ENCODE results near the gene JAML. TPM values are rescaled to one million over a fixed set of nuclear protein-coding genes. Genes with fewer than 3 reads are reported as not detected.

JAML gene
- total RNA-seq, 4 donors from 2014 or later: 2.2 to 3.1 (median 2.6) TPM

DNA sequence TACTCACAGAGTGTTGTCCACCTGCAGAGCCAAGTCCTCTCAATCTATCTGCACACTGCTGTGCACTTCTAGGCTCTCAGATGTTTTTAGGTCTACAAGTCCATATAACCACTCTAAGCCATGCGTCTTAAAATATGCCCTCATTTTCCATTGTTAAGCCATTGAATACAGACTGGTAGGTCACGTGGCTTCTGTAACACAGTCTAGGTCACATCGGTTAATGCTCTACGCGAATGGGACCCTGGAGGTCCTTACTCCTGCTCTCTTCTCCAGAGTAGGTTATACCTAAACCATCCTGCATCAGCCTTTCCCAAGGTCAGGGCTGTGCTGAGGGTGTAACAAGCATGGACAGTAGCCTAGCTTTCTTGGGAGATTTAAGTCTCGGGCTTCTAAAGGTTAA is 819 bp downstream of the JAML start:
- no peak for TF ChIP-seq POLR2A (IDR thresholded peaks at IDR 0.05)
- TF ChIP-seq, protein P1, sequence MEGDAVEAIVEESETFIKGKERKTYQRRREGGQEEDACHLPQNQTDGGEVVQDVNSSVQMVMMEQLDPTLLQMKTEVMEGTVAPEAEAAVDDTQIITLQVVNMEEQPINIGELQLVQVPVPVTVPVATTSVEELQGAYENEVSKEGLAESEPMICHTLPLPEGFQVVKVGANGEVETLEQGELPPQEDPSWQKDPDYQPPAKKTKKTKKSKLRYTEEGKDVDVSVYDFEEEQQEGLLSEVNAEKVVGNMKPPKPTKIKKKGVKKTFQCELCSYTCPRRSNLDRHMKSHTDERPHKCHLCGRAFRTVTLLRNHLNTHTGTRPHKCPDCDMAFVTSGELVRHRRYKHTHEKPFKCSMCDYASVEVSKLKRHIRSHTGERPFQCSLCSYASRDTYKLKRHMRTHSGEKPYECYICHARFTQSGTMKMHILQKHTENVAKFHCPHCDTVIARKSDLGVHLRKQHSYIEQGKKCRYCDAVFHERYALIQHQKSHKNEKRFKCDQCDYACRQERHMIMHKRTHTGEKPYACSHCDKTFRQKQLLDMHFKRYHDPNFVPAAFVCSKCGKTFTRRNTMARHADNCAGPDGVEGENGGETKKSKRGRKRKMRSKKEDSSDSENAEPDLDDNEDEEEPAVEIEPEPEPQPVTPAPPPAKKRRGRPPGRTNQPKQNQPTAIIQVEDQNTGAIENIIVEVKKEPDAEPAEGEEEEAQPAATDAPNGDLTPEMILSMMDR (IDR thresholded peaks at IDR 0.05): no peak
- no peaks in the 10 kb centered on the region for H3K4me1 ChIP-seq
- no peak for DNase-seq
- 82 to 97% methylated on average over 6 of the region's 6 CpGs for WGBS, 2 donors
- H3K36me3 ChIP-seq: peaks cover 3 to 9% of the 10 kb centered on the region in 2 donors
- H3K9me3 ChIP-seq: no peaks in the 10 kb centered on the region
- no peaks in the 10 kb centered on the region for H3K27me3 ChIP-seq
- H3K4me3 ChIP-seq (replicated peaks in 1 of 3): no peak overlapping the region
- intact Hi-C loops (cut with DNase I): no loop called here
- no peak overlapping the region for H3K27ac ChIP-seq

DNA sequence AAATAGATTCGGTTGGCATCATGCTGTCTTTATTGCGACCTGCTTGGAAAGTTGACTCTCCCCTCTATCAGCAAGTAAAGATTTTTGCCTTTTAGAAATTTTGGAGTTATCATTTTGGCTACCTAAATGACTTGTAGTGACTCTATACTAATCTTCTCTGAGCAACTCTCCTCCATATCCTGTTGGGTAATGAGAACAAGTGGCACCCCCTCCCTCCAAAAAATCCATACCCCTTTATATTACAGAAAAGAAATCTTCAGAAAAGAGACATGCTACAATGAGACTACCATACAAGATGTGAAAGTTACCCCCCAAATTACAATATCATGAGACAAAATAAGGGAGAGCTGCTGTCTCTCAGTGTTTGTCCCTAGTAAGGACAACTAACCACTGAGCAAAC is 1.2 kb downstream of the JAML start:
- Histone ChIP-seq H3K27ac (no peak overlapping the region), H3K9me3 (no peaks in the 10 kb centered on the region), H3K36me3 (peaks cover 3 to 9% of the 10 kb centered on the region in 2 donors), H3K27me3 (no peaks in the 10 kb centered on the region), H3K4me3 (replicated peaks in 1 of 3) (no peak overlapping the region), H3K4me1 (no peaks in the 10 kb centered on the region)
- no peak for DNase-seq
- WGBS, 2 donors: 86 to 91% methylated on average over 2 of the region's 2 CpGs
- TF ChIP-seq POLR2A (IDR thresholded peaks at IDR 0.05): no peak
- TF ChIP-seq, protein P1 (IDR thresholded peaks at IDR 0.05): no peak
- intact Hi-C loops (cut with DNase I): no loop called here

DNA sequence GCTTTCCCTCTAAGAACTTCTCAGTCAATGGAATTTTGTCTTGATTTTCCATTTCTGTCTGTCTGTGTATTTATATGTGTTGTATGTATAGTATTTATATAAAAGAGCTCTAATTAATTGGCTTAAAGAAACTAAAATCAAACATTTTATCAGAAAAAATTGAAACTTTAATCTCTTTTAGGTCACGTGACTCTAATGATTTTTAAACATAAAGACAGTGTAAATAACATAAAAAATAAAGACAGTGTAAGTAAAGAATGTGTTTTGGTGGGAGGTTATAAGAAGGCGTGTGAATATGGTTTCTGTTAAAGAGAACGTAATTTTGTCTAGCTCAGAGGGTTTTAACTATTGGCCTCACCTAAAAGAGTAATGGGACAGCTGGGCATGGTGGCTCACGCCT is 2.4 kb downstream of the JAML start:
- WGBS, 2 donors: 62 to 67% methylated on average over 4 of the region's 4 CpGs
- TF ChIP-seq, protein P1 (IDR thresholded peaks at IDR 0.05): no peak
- TF ChIP-seq POLR2A (IDR thresholded peaks at IDR 0.05): no peak

DNA sequence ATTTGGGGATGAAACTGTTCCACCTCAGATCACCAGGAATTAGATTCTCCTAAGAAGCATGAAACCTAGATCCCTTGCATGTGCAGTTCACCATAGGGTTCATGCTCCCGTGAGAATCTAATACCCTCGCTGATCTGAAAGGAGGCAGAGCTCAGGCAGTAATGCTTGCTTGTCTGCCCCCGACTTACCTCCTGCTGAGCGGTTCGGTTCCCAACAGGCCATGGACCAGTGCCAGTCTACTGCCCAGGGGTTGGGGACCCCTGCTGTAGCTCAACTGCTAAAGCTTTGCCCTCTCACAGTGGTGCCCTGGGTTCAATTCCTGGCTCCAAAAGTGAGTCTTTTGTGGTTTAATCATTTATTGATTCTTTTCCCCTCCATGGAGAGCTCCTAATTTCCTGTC is 3.4 kb downstream of the JAML start:
- H3K4me3 ChIP-seq (replicated peaks in 1 of 3): no peak overlapping the region
- peaks cover 0 to 3% of the 10 kb centered on the region in 2 donors for H3K36me3 ChIP-seq
- no peak overlapping the region for H3K27ac ChIP-seq
- H3K4me1 ChIP-seq: peaks cover 0 to 4% of the 10 kb centered on the region in 2 donors
- no peaks in the 10 kb centered on the region for H3K27me3 ChIP-seq
- intact Hi-C loops (cut with DNase I): no loop called here
- 60 to 66% methylated on average over 5 of the region's 5 CpGs for WGBS, 2 donors
- TF ChIP-seq, protein P1 (IDR thresholded peaks at IDR 0.05): no peak
- no peak for TF ChIP-seq POLR2A (IDR thresholded peaks at IDR 0.05)
- no peaks in the 10 kb centered on the region for H3K9me3 ChIP-seq
- DNase-seq: no peak

More for the DNA sequence above, 2.4 kb downstream of the JAML start:
- H3K27me3 ChIP-seq: no peaks in the 10 kb centered on the region
- no peak overlapping the region for H3K4me3 ChIP-seq (replicated peaks in 1 of 3)
- H3K4me1 ChIP-seq: no peaks in the 10 kb centered on the region
- DNase-seq: no peak
- no peak overlapping the region for H3K27ac ChIP-seq
- H3K9me3 ChIP-seq: no peaks in the 10 kb centered on the region
- peaks cover 0 to 9% of the 10 kb centered on the region in 2 donors for H3K36me3 ChIP-seq
- intact Hi-C loops (cut with DNase I): no loop called here

DNA sequence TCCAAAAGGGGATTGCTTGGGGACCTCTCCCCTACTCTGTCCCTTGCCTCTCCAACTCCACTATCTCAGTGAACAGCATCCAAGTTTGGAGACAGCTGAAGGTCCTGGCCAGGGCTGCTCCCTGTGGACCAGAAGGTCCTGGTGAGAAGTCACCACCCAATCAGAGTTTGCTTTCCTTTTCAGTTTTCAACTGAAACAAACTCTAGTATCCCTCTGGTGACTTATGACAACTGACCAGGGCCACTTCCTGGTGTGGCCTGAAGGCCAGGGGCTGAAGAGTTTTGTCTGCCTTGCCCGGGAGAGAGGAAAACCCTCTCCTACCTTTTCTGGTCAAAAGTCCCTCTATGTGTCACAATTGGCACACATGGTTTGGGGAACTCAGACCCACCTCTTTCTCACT is 5.1 kb downstream of the JAML start:
- Histone ChIP-seq H3K4me3 (replicated peaks in 1 of 3) (no peak overlapping the region), H3K9me3 (no peaks in the 10 kb centered on the region), H3K27ac (no peak overlapping the region), H3K27me3 (no peaks in the 10 kb centered on the region), H3K36me3 (no peaks in the 10 kb centered on the region), H3K4me1 (peaks cover 0 to 7% of the 10 kb centered on the region in 2 donors)
- intact Hi-C loops (cut with DNase I): no loop called here
- no peak for TF ChIP-seq POLR2A (IDR thresholded peaks at IDR 0.05)
- TF ChIP-seq, protein P1 (IDR thresholded peaks at IDR 0.05): no peak
- no peak for DNase-seq
- 59 to 65% methylated on average over 1 of the region's 1 CpG for WGBS, 2 donors
